A673 (cell line): Measurements from ENCODE around the gene FAAP20.

Experiments
- CTCF ChIP-seq: fragments of 300-800, 200-600 bp; sonication (generic); conservative IDR thresholded peaks from 2 replicates; pipeline ENCODE4 v1.5.1; 2017; ENCODE audit warnings: low read depth, mild to moderate bottlenecking, antibody characterized with exemption, low read length, moderate library complexity, mixed read lengths
- EZH2 ChIP-seq: fragments of 200-600 bp; sonication (generic); IDR thresholded peaks from 2 replicates; pipeline ENCODE4 v1.6.1; 2017; ENCODE audit warnings: borderline replicate concordance, low read depth, mild to moderate bottlenecking, mixed read lengths, antibody characterized with exemption, low read length; ENCODE audit not compliant: poor library complexity, severe bottlenecking

- TF ChIP-seq CTCF (no peak), EZH2 (no peak)
These were observed 18.7 kb downstream of the FAAP20 start for GRCh38 chr1:2175681-2176454.
